Suprapubic skin (tissue), 3 donors: Measurements from ENCODE around the gene EIF3C.
"Not testable (repeated sequence)": the region's sequence is repeated elsewhere in the genome, so short reads cannot be mapped to it uniquely, and the experiment has no call there.

Experiments used
- CTCF ChIP-seq, 2 donors: fragments of 200-600 bp in 1 of 2; fragments of 450-650 bp in 1 of 2; sonication (generic) in 1 of 2; IDR thresholded peaks; one replicate each; pipeline ENCODE4 v1.5.1; 2016 to 2019; ENCODE audit warnings: antibody characterized with exemption in 2 of 2, mild to moderate bottlenecking in 1 of 2, moderate library complexity in 1 of 2
- POLR2A ChIP-seq, 2 donors: fragments of 450-650 bp; IDR thresholded peaks; one replicate each; pipeline ENCODE4 v1.6.1; 2017; ENCODE audit warnings: antibody characterized with exemption in 2 of 2, mild to moderate bottlenecking in 2 of 2, moderate library complexity in 2 of 2

GRCh38 chr16:28667480-28667879 lies 43.8 kb upstream of the EIF3C start:
- TF ChIP-seq POLR2A, CTCF (IDR thresholded peaks at IDR 0.05): not testable (repeated sequence)
